IMR-90 (cell line): ENCODE measurements around the gene F13A1.

ENCODE experiments used
- FOS ChIP-seq: fragments of 150-350 bp; IDR thresholded peaks from 2 replicates; pipeline ENCODE4 v1.6.1; 2016; ENCODE audit warnings: low read depth, low read length
- MAFK ChIP-seq: IDR thresholded peaks from 2 replicates; pipeline ENCODE4 v1.6.1; 2012; ENCODE audit warnings: low read depth, low read length, improper control_type of control experiment
- POLR2A ChIP-seq: IDR thresholded peaks from 2 replicates; pipeline ENCODE4 v1.6.1; 2012; ENCODE audit warnings: mild to moderate bottlenecking, low read depth, low read length
- RCOR1 ChIP-seq: IDR thresholded peaks from 2 replicates; pipeline ENCODE4 v1.6.1; 2012; ENCODE audit warnings: mild to moderate bottlenecking, low read length, improper control_type of control experiment; ENCODE audit not compliant: insufficient replicate concordance
- TF ChIP-seq, protein P1 (sequence below): conservative IDR thresholded peaks from 2 replicates; pipeline ENCODE4 v1.5.1; 2012; ENCODE audit warnings: mild to moderate bottlenecking, low read depth, low read length, improper control_type of control experiment
- TF ChIP-seq, protein P2 (sequence below): fragments of 150-350 bp; IDR thresholded peaks from 2 replicates; pipeline ENCODE4 v1.6.1; 2017; ENCODE audit warnings: mild to moderate bottlenecking, antibody characterized with exemption, low read length, low read depth

DNA sequence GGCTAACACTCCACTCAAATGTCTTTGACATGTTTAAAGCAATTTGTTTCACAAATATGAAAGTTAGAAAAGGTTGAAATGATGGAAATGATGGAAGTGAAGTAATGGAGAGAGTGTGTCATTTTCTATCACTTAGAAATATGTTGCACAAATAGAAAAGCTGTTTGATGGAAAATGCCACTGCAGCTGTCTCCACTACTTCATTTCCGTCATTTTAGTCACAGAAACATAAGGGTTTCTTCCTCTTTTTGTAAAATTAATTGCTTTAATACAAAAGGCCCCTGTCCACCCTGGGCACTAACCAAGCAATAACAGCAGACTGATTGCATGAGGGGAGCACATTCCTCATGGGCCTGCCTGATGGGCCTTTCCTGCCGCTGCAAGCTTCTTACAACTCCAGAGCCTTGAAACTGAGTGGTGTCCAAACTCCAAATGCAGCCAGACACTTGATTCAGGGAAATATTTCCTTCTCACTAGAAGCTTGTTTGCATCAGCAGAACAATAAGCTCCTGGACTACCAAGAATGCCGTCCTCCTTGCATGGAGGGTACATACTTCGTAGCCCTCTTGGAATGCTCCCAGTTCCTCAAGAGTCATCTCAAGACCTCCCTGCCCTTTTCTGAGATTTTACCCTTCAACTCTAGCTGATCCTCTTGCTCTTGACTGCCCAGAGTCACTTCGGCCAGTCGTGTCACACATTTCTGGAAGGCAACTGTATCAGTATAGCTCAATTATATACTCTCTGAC, 36.1 kb downstream of the F13A1 start:
- TF ChIP-seq, protein P1, sequence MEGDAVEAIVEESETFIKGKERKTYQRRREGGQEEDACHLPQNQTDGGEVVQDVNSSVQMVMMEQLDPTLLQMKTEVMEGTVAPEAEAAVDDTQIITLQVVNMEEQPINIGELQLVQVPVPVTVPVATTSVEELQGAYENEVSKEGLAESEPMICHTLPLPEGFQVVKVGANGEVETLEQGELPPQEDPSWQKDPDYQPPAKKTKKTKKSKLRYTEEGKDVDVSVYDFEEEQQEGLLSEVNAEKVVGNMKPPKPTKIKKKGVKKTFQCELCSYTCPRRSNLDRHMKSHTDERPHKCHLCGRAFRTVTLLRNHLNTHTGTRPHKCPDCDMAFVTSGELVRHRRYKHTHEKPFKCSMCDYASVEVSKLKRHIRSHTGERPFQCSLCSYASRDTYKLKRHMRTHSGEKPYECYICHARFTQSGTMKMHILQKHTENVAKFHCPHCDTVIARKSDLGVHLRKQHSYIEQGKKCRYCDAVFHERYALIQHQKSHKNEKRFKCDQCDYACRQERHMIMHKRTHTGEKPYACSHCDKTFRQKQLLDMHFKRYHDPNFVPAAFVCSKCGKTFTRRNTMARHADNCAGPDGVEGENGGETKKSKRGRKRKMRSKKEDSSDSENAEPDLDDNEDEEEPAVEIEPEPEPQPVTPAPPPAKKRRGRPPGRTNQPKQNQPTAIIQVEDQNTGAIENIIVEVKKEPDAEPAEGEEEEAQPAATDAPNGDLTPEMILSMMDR: no peak
- TF ChIP-seq POLR2A (no peak), RCOR1 (no peak), FOS (no peak), MAFK (no peak)
- TF ChIP-seq, protein P2, sequence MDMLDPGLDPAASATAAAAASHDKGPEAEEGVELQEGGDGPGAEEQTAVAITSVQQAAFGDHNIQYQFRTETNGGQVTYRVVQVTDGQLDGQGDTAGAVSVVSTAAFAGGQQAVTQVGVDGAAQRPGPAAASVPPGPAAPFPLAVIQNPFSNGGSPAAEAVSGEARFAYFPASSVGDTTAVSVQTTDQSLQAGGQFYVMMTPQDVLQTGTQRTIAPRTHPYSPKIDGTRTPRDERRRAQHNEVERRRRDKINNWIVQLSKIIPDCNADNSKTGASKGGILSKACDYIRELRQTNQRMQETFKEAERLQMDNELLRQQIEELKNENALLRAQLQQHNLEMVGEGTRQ: no peak
